GM23338 (cell line): ENCODE measurements around the gene EXOC6. TPM values are rescaled to one million over a fixed set of nuclear protein-coding genes. Genes with fewer than 3 reads are reported as not detected.

Source experiments
- ATAC-seq: fragments of 200-7000 bp; cut with Tn5 transposase; 3 replicates; pipeline ENCODE4 v1.9.1; 2020
- DNase-seq: peaks from one replicate; pipeline ENCODE4 v3.0.0-alpha.2; 2015; ENCODE audit warnings: low spot score
- H2AFZ ChIP-seq: fragments of 200-600 bp; sonication (generic); 2 replicates; pipeline ENCODE4 v1.8.0; 2016; ENCODE audit warnings: antibody characterized with exemption, mild to moderate bottlenecking, moderate library complexity
- H3F3A ChIP-seq: fragments of 200-600 bp; sonication (generic); replicated peaks from 2 replicates; pipeline ENCODE4 v1.8.0; 2017; ENCODE audit warnings: antibody characterized with exemption, mixed run types, low read depth
- H3K27ac ChIP-seq: fragments of 200-600 bp; sonication (generic); 2 replicates; pipeline ENCODE4 v1.6.1; 2016; ENCODE audit warnings: low read depth
- H3K27me3 ChIP-seq: fragments of 200-600 bp; sonication (generic); 2 replicates; pipeline ENCODE4 v1.8.0; 2016; ENCODE audit warnings: mild to moderate bottlenecking, mixed run types, moderate library complexity; ENCODE audit not compliant: insufficient read depth
- H3K36me3 ChIP-seq: fragments of 200-600 bp; sonication (generic); 2 replicates; pipeline ENCODE4 v1.8.0; 2016; ENCODE audit warnings: mild to moderate bottlenecking; ENCODE audit not compliant: insufficient read depth
- H3K4me1 ChIP-seq: fragments of 200-600 bp; sonication (generic); 2 replicates; pipeline ENCODE4 v1.8.0; 2016; ENCODE audit warnings: mild to moderate bottlenecking, moderate library complexity; ENCODE audit not compliant: insufficient read depth
- H3K4me2 ChIP-seq: fragments of 200-600 bp; sonication (generic); 2 replicates; pipeline ENCODE4 v1.7.1; 2017; ENCODE audit warnings: mixed run types
- H3K4me3 ChIP-seq: fragments of 200-600 bp; sonication (generic); 2 replicates; pipeline ENCODE4 v1.6.1; 2016; ENCODE audit warnings: mixed run types
- H3K79me2 ChIP-seq: fragments of 200-600 bp; sonication (generic); replicated peaks from 2 replicates; pipeline ENCODE4 v1.8.0; 2017; ENCODE audit warnings: mild to moderate bottlenecking; ENCODE audit not compliant: insufficient read depth
- H3K9me2 ChIP-seq: fragments of 200-600 bp; sonication (generic); 2 replicates; pipeline ENCODE4 v1.8.0; 2017; ENCODE audit not compliant: insufficient read depth
- H4K20me1 ChIP-seq: fragments of 200-600 bp; sonication (generic); replicated peaks from 2 replicates; pipeline ENCODE4 v1.8.0; 2017; ENCODE audit warnings: mild to moderate bottlenecking; ENCODE audit not compliant: insufficient read depth
- H3K27ac Mint-ChIP-seq: 2 replicates; pipeline ENCODE4 v1.8.0; 2020; ENCODE audit warnings: inconsistent platforms, mild to moderate bottlenecking, moderate library complexity, mixed read lengths
- H3K27me3 Mint-ChIP-seq: 3 replicates; pipeline ENCODE4 v1.8.0; 2022; ENCODE audit warnings: low read depth, mild to moderate bottlenecking, moderate library complexity, mixed read lengths, inconsistent platforms; ENCODE audit not compliant: insufficient read depth, poor library complexity
- H3K36me3 Mint-ChIP-seq: 3 replicates; pipeline ENCODE4 v1.8.0; 2021; ENCODE audit warnings: low read depth, mild to moderate bottlenecking, inconsistent platforms, moderate library complexity, mixed read lengths
- H3K4me1 Mint-ChIP-seq: 3 replicates; pipeline ENCODE4 v1.8.0; 2020; ENCODE audit warnings: mild to moderate bottlenecking, inconsistent platforms, mixed read lengths
- H3K4me3 Mint-ChIP-seq: 3 replicates; pipeline ENCODE4 v1.8.0; 2021; ENCODE audit warnings: moderate library complexity, mild to moderate bottlenecking, inconsistent platforms, mixed read lengths
- H3K9me3 Mint-ChIP-seq: 3 replicates; pipeline ENCODE4 v1.8.0; 2020; ENCODE audit warnings: moderate library complexity, mild to moderate bottlenecking, inconsistent platforms, mixed read lengths
- CREB1 ChIP-seq: fragments of 250-450 bp; sonication (Bioruptor Pico); IDR thresholded peaks from 2 replicates; pipeline ENCODE4 v1.5.0; 2020; ENCODE audit warnings: low read depth, mild to moderate bottlenecking, moderate library complexity
- EZH2 ChIP-seq: fragments of 200-600 bp; sonication (generic); IDR thresholded peaks from one replicate; pipeline ENCODE4 v1.8.0; 2017; ENCODE audit warnings: antibody characterized with exemption, mild to moderate bottlenecking, low read depth; ENCODE audit not compliant: unreplicated experiment
- EZH2phosphoT487 ChIP-seq: fragments of 200-600 bp; sonication (generic); IDR thresholded peaks from one replicate; pipeline ENCODE4 v1.8.1; 2018; ENCODE audit warnings: antibody characterized with exemption; ENCODE audit not compliant: unreplicated experiment
- NANOG ChIP-seq: IDR thresholded peaks from 2 replicates; pipeline ENCODE4 v1.6.1; 2016; ENCODE audit warnings: antibody characterized with exemption, borderline replicate concordance
- POLR2AphosphoS5 ChIP-seq: IDR thresholded peaks from 2 replicates; pipeline ENCODE4 v1.6.1; 2016; ENCODE audit warnings: antibody characterized with exemption, low read depth
- REST ChIP-seq: IDR thresholded peaks from one replicate; pipeline ENCODE4 v1.6.1; 2018; ENCODE audit warnings: antibody characterized with exemption; ENCODE audit not compliant: unreplicated experiment
- STAT1 ChIP-seq: IDR thresholded peaks from one replicate; pipeline ENCODE4 v1.6.1; 2016; ENCODE audit warnings: antibody characterized with exemption; ENCODE audit not compliant: unreplicated experiment
- ZNF331 ChIP-seq: fragments of 250-450 bp; sonication (Bioruptor Pico); IDR thresholded peaks from 2 replicates; pipeline ENCODE4 v1.5.0; 2020; ENCODE audit warnings: low read depth, mild to moderate bottlenecking, moderate library complexity
- polyA plus RNA-seq: library from polyadenylated mRNA; unstranded; fragments of >200 nt; fragmentation: Nextera tagmentation; extraction: Ambion mirVana; gene quantifications from 2 replicates; pipeline ENCODE4 v1.2.1, GENCODE V29; 2016
- total RNA-seq: library from RNA; depleted of rRNA; stranded (reverse); fragments of >200 nt; shearing (Covaris generic); gene quantifications from 2 replicates; pipeline ENCODE4 v1.2.3, GENCODE V29; 2014
- TF ChIP-seq, protein P1 (sequence below): fragments of 250-450 bp; sonication (Bioruptor Pico); IDR thresholded peaks from 2 replicates; pipeline ENCODE4 v1.5.0; 2020; ENCODE audit warnings: mild to moderate bottlenecking, moderate library complexity
- TF ChIP-seq, protein P2 (sequence below), 2 experiments: fragments of 200-600 bp in 1 of 2; sonication (generic) in 1 of 2; conservative IDR thresholded peaks; 2 replicates each; pipeline versions ENCODE4 v1.5.1 to v1.6.1; 2016 to 2017; ENCODE audit warnings: antibody characterized with exemption in 2 of 2, low read depth in 2 of 2, mild to moderate bottlenecking in 2 of 2, moderate library complexity in 1 of 2

Gene EXOC6
- total and polyA plus RNA-seq, 2 experiments from 2014 or later, result 5.0 to 6.0 TPM

- Histone ChIP-seq H3K4me2 (peak overlapping the region; percentile 88), H3K9me2 (no peaks in the 10 kb centered on the region), H3K4me3 (peak overlapping the region; percentile 70), H3K27me3 (peaks cover 98% of the 10 kb centered on the region), H3K36me3 (no peaks in the 10 kb centered on the region), H3K27ac (no peak overlapping the region), H3F3A (peaks cover 8% of the 10 kb centered on the region; the same call in 1 of the 2 replicates), H3K4me1 (peaks cover 49% of the 10 kb centered on the region), H3K79me2 (no peaks in the 10 kb centered on the region), H4K20me1 (peaks cover 14% of the 10 kb centered on the region; the same call in 1 of the 2 replicates), H2AFZ (peak overlapping the region; percentile 93)
- Mint-ChIP-seq H3K27ac (no peak overlapping the region), H3K4me3 (peak overlapping the region; percentile 78), H3K36me3 (no peaks in the 10 kb centered on the region), H3K4me1 (peaks cover 36% of the 10 kb centered on the region), H3K27me3 (peaks cover 82% of the 10 kb centered on the region), H3K9me3 (peaks cover 4% of the 10 kb centered on the region; the same call in 2 of the 3 replicates)
- DNase-seq (peak; percentile 71), ATAC-seq (peak; percentile 25)
- TF ChIP-seq ZNF331 (CRISPR knock-in tag), result no peak
- TF ChIP-seq, protein P1, sequence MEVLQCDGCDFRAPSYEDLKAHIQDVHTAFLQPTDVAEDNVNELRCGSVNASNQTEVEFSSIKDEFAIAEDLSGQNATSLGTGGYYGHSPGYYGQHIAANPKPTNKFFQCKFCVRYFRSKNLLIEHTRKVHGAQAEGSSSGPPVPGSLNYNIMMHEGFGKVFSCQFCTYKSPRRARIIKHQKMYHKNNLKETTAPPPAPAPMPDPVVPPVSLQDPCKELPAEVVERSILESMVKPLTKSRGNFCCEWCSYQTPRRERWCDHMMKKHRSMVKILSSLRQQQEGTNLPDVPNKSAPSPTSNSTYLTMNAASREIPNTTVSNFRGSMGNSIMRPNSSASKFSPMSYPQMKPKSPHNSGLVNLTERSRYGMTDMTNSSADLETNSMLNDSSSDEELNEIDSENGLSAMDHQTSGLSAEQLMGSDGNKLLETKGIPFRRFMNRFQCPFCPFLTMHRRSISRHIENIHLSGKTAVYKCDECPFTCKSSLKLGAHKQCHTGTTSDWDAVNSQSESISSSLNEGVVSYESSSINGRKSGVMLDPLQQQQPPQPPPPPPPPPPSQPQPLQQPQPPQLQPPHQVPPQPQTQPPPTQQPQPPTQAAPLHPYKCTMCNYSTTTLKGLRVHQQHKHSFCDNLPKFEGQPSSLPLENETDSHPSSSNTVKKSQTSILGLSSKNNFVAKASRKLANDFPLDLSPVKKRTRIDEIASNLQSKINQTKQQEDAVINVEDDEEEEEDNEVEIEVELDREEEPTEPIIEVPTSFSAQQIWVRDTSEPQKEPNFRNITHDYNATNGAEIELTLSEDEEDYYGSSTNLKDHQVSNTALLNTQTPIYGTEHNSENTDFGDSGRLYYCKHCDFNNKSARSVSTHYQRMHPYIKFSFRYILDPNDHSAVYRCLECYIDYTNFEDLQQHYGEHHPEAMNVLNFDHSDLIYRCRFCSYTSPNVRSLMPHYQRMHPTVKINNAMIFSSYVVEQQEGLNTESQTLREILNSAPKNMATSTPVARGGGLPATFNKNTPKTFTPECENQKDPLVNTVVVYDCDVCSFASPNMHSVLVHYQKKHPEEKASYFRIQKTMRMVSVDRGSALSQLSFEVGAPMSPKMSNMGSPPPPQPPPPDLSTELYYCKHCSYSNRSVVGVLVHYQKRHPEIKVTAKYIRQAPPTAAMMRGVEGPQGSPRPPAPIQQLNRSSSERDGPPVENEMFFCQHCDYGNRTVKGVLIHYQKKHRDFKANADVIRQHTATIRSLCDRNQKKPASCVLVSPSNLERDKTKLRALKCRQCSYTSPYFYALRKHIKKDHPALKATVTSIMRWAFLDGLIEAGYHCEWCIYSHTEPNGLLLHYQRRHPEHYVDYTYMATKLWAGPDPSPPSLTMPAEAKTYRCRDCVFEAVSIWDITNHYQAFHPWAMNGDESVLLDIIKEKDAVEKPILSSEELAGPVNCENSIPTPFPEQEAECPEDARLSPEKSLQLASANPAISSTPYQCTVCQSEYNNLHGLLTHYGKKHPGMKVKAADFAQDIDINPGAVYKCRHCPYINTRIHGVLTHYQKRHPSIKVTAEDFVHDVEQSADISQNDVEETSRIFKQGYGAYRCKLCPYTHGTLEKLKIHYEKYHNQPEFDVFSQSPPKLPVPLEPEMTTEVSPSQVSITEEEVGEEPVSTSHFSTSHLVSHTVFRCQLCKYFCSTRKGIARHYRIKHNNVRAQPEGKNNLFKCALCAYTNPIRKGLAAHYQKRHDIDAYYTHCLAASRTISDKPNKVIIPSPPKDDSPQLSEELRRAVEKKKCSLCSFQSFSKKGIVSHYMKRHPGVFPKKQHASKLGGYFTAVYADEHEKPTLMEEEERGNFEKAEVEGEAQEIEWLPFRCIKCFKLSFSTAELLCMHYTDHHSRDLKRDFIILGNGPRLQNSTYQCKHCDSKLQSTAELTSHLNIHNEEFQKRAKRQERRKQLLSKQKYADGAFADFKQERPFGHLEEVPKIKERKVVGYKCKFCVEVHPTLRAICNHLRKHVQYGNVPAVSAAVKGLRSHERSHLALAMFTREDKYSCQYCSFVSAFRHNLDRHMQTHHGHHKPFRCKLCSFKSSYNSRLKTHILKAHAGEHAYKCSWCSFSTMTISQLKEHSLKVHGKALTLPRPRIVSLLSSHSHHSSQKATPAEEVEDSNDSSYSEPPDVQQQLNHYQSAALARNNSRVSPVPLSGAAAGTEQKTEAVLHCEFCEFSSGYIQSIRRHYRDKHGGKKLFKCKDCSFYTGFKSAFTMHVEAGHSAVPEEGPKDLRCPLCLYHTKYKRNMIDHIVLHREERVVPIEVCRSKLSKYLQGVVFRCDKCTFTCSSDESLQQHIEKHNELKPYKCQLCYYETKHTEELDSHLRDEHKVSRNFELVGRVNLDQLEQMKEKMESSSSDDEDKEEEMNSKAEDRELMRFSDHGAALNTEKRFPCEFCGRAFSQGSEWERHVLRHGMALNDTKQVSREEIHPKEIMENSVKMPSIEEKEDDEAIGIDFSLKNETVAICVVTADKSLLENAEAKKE (CRISPR knock-in tag), result no peak
- no peak; the same call in 1 of the 2 replicates for TF ChIP-seq POLR2AphosphoS5
- peak; percentile 89 for TF ChIP-seq EZH2phosphoT487
- no peak for TF ChIP-seq NANOG
- TF ChIP-seq, protein P2, sequence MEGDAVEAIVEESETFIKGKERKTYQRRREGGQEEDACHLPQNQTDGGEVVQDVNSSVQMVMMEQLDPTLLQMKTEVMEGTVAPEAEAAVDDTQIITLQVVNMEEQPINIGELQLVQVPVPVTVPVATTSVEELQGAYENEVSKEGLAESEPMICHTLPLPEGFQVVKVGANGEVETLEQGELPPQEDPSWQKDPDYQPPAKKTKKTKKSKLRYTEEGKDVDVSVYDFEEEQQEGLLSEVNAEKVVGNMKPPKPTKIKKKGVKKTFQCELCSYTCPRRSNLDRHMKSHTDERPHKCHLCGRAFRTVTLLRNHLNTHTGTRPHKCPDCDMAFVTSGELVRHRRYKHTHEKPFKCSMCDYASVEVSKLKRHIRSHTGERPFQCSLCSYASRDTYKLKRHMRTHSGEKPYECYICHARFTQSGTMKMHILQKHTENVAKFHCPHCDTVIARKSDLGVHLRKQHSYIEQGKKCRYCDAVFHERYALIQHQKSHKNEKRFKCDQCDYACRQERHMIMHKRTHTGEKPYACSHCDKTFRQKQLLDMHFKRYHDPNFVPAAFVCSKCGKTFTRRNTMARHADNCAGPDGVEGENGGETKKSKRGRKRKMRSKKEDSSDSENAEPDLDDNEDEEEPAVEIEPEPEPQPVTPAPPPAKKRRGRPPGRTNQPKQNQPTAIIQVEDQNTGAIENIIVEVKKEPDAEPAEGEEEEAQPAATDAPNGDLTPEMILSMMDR (conservative IDR thresholded peaks at IDR 0.05; ENCODE audit: low read depth in 2 of 2), result peak in 1 of 2 experiments; percentile 40; a peak in 1 of 4 replicates
- peak; percentile 80 for TF ChIP-seq EZH2
- TF ChIP-seq CREB1 (CRISPR knock-in tag), result no peak
- no peak for TF ChIP-seq STAT1
- no peak for TF ChIP-seq REST
These were observed 225.9 kb downstream of the EXOC6 start for GRCh38 chr10:93074147-93074596.
